ENCODE results near the gene KIAA0513. TPM values are rescaled to one million over a fixed set of nuclear protein-coding genes. Genes with fewer than 3 reads are reported as not detected.

KIAA0513 gene
- total RNA-seq, 1 donor from 2014 or later = 0.62 TPM

- no peak for DNase-seq
- CTCF ChIA-PET = interaction anchor here (1.5 kb wide), 1 partner anchor 79 kb away, joined by 5 read pairs; no protein-coding TSS in a partner anchor
Measured at GRCh38 chr16:85008271-85008670, 19.3 kb upstream of the KIAA0513 start.

GRCh38 chr16:85010446-85010930 lies 17.1 kb upstream of the KIAA0513 start:
- Mint-ChIP-seq H3K27me3 (peaks cover 9% of the 10 kb centered on the region), H3K9me3 (no peaks in the 10 kb centered on the region), H3K4me3 (peak overlapping the region; percentile 97), H3K36me3 (ENCODE audit: low read depth) (peaks cover 18% of the 10 kb centered on the region), H3K4me1 (peaks cover 43% of the 10 kb centered on the region), H3K27ac (peak overlapping the region; percentile 87)
- no peak for ATAC-seq (ENCODE audit: low read depth)
- TF ChIP-seq CTCF (IDR thresholded peaks at IDR 0.05) = no peak
- DNase-seq = no peak
- CTCF ChIA-PET = interaction anchor here (0.6 to 1.2 kb wide), 2 partner anchors 16 to 104 kb away, joined by 3 read pairs; no protein-coding TSS in a partner anchor
- POLR2A ChIA-PET = interaction anchor here (1.1 to 6.1 kb wide), 3 partner anchors 16 to 104 kb away, joined by 3 to 51 read pairs (median 3); partner anchors contain the start of gene KIAA0513
- intact Hi-C loops (cut with micrococcal nuclease) = loop anchor here (5.0 kb wide), 1 partner anchor 77 kb away; no protein-coding TSS in a partner anchor

More at GRCh38 chr16:85008271-85008670, 19.3 kb upstream of the KIAA0513 start:
- Mint-ChIP-seq H3K4me3 (no peak overlapping the region), H3K4me1 (peaks cover 62% of the 10 kb centered on the region), H3K27me3 (no peaks in the 10 kb centered on the region), H3K9me3 (no peaks in the 10 kb centered on the region), H3K36me3 (ENCODE audit: low read depth) (peaks cover 18% of the 10 kb centered on the region), H3K27ac (no peak overlapping the region)
- POLR2A ChIA-PET = interaction anchor here (6.1 kb wide), 1 partner anchor 19 kb away, joined by 51 read pairs; the partner anchor contains the start of gene KIAA0513
- ATAC-seq (ENCODE audit: low read depth) = no peak
- intact Hi-C loops (cut with micrococcal nuclease) = no loop called here
- no peak for TF ChIP-seq CTCF (IDR thresholded peaks at IDR 0.05)

- ATAC-seq (ENCODE audit: low read depth) (peak; percentile 89), DNase-seq (peak; percentile 80)
- intact Hi-C loops (cut with micrococcal nuclease) = loop anchor here (1.0 to 5.0 kb wide), 2 partner anchors 16 to 76 kb away; partner anchors contain the start of gene KIAA0513
- CTCF ChIA-PET = interaction anchor here (0.6 to 1.2 kb wide), 4 partner anchors 16 to 824 kb away, joined by 3 read pairs; partner anchors contain the start of gene TAF1C
- peak within 1 kb of the TSS; percentile 97 for H3K4me3 Mint-ChIP-seq
- POLR2A ChIA-PET = interaction anchor here (0.6 to 6.1 kb wide), 6 partner anchors 12 to 103 kb away, joined by 3 to 51 read pairs (median 4); partner anchors contain the start of gene KIAA0513
- H3K4me1 Mint-ChIP-seq = peaks cover 38% of the 10 kb centered on the region
- peak within 1 kb of the TSS; percentile 98 for H3K27ac Mint-ChIP-seq
- H3K36me3 Mint-ChIP-seq (ENCODE audit: low read depth) = peaks cover 14% of the 10 kb centered on the region
- H3K27me3 Mint-ChIP-seq = peaks cover 11% of the 10 kb centered on the region
- no peaks in the 10 kb centered on the region for H3K9me3 Mint-ChIP-seq
- TF ChIP-seq CTCF (IDR thresholded peaks at IDR 0.05) = no peak
Measured at GRCh38 chr16:85010931-85011845, 16.4 kb upstream of the KIAA0513 start, which contains the start of gene ZDHHC7. Gene ZDHHC7, minus strand, starts transcription at chr16:85011535. Its CDS starts 20,917 bp downstream, at chr16:84990618.

GRCh38 chr16:85011846-85012284 lies 15.7 kb upstream of the KIAA0513 start:
- Mint-ChIP-seq H3K27ac (peak overlapping the region; percentile 98), H3K36me3 (ENCODE audit: low read depth) (peaks cover 12% of the 10 kb centered on the region), H3K9me3 (no peaks in the 10 kb centered on the region), H3K27me3 (peaks cover 11% of the 10 kb centered on the region), H3K4me3 (peak overlapping the region; percentile 95), H3K4me1 (peaks cover 36% of the 10 kb centered on the region)
- intact Hi-C loops (cut with micrococcal nuclease) = loop anchor here (1.0 to 5.0 kb wide), 2 partner anchors 15 to 75 kb away; partner anchors contain the start of gene KIAA0513
- no peak for TF ChIP-seq CTCF (IDR thresholded peaks at IDR 0.05)
- POLR2A ChIA-PET = interaction anchor here (0.6 to 6.1 kb wide), 4 partner anchors 11 to 93 kb away, joined by 4 to 51 read pairs (median 4); partner anchors contain the start of gene KIAA0513
- DNase-seq = no peak
- ATAC-seq (ENCODE audit: low read depth) = no peak
- CTCF ChIA-PET = interaction anchor here (0.6 to 1.2 kb wide), 3 partner anchors 60 to 825 kb away, joined by 3 read pairs; partner anchors contain the start of gene TAF1C
